ENCODE measurements around the gene SLAMF6.

SLAMF6 gene

DNA sequence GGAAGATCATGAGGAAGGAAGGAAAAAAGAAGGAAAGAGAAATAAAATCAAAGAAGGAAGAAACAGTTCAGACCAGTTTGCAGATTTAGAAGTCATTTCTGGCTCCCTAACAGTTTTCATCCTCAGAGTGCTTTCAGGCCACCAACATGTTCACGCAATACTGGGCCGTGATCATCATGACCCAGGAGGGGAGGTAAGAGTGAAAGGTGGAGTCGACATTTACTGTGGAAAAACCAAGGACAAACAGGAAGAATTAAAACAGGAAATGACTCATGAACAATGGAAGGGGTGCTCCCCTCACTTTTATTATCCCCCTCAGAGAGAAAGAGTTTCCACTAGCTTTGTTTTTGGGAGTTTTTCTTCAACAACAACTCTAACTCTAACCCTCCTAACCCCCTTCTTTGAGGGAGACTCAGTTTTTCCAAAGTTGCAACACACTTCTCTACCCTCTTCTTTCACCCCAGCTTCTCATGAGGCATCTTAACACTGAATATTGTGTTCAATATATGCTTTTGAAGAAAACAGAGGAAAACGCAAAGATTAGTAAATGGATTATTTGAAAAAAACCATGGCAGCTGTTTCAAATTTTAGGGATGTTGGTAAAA is 62.3 kb downstream of the SLAMF6 start:
- DNase-seq, result no peak

DNA sequence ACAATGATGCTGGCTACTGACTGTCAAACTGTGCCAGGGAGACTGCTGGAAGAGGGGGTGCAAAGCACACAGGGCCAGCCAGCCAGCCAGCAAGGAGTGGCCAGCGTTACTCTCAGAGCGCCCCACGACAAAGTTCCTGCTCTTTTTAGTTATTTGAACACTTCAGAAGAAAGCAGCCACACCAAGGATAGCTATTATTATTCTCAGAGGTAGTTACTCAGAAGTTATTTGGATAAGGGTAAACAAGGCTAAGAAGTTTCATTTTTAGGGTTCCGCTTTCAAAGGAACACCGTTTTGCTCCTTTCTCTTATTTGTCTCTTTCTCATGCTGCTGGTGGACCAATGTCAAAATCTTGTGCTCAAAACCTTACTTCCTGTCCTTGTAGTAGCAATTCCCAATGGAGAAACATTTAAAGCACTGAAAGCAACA is 62.8 kb downstream of the SLAMF6 start:
- DNase-seq, result no peak

- DNase-seq, result no peak
These were observed 63.4 kb downstream of the SLAMF6 start for GRCh38 chr1:160459687-160460086.

DNA sequence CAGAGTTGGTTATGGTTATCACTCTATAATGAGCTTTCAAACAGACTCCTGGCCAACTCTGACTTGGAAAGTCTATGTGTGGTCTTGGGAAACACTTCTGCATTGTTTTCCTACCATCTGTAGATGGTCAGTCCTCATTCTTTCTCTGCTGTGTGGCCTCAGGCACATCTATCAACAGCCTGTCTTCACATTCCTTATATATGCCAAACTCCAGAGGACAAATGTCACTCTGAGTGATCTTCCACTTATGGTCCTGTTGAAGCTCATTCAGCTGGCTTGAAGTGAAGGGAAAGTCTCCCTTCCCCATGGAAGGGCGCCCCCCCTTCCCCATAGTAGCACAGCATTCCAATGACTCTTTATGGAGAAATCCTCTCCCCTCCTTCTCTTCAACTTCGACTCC is 64.0 kb downstream of the SLAMF6 start:
- DNase-seq, result no peak

- DNase-seq, result no peak
These were observed 67.9 kb downstream of the SLAMF6 start for GRCh38 chr1:160455153-160455517.

DNA sequence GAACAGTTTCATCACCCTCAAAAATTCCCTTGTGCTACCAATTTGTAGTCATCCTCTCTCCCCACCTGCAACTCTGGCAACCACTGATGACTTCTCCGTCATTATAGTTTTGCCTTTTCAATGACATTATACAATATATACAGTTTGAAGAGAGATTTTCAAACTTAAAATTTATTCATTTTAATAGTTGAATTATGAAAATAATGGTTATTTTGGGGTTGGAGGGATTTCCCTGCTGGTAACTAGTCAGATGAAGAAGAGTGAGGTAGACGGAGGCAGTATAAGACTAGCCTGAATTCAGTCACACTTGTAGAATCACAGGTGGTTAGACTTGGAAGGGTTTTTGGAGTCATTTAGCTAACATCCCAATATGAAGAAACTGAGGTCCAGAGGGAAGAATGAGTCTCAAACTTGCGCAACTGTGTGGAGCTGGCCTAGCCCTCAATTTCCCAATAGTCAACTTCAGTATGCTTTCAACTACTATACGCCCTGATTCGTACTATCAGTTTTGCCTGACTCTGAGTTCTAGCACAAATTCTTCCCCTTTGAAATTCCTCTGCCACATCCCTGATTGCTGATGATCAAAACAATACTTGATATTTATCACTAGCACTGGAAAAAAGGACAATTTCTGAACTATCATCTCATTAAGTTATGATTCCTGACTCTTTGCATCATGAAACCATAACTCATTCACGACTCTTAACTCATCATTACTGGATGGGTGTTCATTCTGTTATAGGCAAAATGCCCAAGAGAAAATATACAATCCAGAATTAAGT is 68.5 kb downstream of the SLAMF6 start:
- no peak for DNase-seq

GRCh38 chr1:160453443-160453842 is 69.6 kb downstream of the SLAMF6 start:
- no peak for DNase-seq

DNA sequence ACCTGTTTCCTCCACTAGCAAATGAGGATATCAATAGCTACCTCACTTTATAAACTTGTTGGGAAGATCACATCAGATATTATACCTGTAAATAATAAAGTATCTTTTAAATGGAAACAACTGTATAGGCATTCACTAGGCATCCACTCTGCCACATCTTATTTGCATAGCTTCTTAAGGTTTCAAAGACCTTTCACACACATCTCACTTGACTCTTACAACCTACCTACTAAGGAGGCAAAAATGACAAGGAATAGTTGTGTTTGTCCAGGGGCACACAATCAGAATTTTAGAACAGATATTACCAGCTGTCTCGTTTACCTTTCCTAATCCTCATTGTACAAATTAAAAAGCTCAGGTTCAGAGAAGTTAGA is 71.2 kb downstream of the SLAMF6 start:
- no peak for DNase-seq

DNA sequence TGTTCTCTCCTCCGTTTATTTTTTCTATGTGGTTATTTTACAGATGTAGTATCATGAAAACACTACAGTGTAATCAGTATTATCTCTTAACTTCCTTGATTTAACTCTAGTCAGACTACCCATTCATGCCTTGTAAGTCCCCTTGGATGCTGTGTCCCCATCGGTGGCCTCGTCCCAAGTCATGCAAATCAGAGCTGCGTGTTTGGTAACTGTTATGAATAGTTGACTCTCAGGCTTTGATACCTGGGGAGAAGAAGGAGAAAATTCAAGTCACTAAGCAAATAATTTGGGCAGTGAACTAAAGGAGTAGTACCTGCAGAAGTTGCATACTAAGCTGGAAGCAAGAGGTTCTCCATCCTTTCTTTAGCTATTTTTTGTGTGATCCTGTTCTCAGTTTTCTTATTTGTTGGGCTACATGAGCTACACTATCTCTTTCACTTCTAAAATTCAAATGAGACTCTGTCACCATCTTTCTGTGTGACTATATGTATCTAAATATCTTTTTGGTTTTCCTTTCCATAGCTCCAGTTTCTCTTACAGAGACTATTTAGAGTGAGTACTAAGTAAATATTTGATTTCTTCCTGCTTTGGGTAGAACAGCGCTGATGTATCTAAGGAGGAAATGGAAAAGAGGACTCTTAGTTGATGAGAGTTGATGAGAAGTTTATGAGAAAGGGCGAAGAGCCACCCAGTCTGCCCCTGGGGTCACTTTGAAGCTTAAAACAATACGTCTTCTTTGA is 71.8 kb downstream of the SLAMF6 start:
- DNase-seq, result no peak

- no peak for DNase-seq
These were observed 73.6 kb downstream of the SLAMF6 start for GRCh38 chr1:160449494-160449893.

DNA sequence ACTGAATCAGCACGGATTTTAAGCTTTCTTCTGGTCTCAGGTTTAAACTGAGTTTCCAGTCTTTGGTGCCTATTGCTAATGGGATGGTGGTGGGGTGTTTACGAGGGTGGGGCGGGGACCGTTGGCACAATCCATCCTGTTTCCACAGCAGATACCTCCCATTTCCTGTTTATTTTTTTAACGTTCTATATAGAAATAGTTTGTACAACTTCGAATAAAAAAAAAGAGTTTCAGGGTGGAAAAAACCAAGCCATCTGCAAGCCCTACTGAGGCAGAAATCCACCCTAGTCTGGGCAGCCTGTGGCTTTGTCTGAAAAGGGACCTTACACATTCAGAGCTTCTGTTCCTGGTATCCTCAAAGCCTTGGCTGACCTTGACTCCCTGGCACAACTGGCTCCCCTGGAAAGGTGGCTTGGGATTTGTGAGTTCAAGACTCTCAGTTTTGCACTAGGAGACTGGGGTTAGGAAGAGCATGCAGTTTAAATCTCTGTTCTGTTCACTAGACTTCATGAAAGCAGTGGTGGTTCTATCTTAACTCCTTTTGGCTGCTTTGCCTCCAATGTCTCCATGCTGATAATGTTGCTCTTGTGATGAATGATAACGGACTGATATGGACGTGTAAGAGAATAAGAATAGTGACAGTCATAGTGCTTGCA is 76.0 kb downstream of the SLAMF6 start:
- DNase-seq, result no peak

DNA sequence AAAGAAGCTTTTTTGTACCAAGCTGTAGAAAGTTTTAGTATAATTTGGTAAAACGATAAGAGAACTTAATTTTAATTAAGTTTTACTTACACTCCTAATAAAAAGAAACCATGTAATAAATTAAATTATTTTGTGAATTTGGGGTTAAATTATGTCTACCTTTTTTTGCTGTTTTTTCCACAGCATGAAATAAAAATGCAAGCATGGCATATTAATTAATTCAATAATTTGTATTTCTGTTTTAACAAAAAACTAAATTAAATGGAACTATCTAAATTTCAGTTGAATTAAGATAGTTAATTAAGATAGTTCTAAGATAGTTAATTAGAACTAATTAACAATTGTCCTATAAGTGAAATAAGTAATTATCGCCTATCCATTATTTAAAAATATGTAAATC is 83.3 kb downstream of the SLAMF6 start:
- no peak for DNase-seq

DNA sequence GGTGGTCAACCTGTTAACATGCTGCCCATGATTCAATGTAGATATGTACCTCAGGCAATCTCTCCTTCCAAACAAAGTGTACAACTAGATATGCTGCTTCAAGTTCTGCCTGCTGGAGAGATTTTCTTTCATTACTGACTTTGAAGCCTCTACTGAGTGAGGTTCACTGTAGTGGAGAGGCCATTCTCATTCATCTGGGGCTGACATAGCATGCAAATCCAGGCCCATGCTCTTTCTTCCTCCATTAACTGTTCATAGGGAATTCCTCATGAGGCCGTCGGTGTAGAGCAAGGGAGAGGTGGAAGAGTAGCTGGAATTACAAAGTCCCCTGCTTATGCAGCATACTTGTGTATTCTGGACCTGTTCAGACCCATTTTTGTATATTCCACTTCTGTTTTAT is 84.1 kb downstream of the SLAMF6 start:
- DNase-seq, result no peak

- no peak for DNase-seq
These were observed 84.6 kb downstream of the SLAMF6 start for GRCh38 chr1:160438317-160438918.

- no peak for DNase-seq
These were observed 85.4 kb downstream of the SLAMF6 start for GRCh38 chr1:160437432-160438316.

- no peak for DNase-seq
These were observed 86.1 kb downstream of the SLAMF6 start for GRCh38 chr1:160436966-160437365.

Measured in NCI-H1048 (cell line).